Natural killer cell (primary cell): Measurements from ENCODE around the gene TEPSIN. TPM values are rescaled to one million over a fixed set of nuclear protein-coding genes. Genes with fewer than 3 reads are reported as not detected.

Experiments used
- ATAC-seq, 3 donors: fragments of 150-1000 bp in 2 of 3; fragments of 200-7000 bp in 1 of 3; cut with Tn5 transposase; 1 replicate in 1 of 3; 2 replicates in 2 of 3; pipeline ENCODE4 v1.10.0; 2021; ENCODE audit warnings: mild to moderate bottlenecking in 2 of 3, moderate library complexity in 2 of 3
- DNase-seq, 2 donors: peaks; one replicate each; pipeline versions ENCODE4 v3.0.0 to v3.0.0-alpha.2; 2013 to 2021; ENCODE audit warnings: mixed read lengths in 1 of 2
- H3K27ac ChIP-seq: one replicate; pipeline ENCODE4 v1.5.1; 2013; ENCODE audit warnings: mild to moderate bottlenecking, low read length
- H3K27me3 ChIP-seq: one replicate; pipeline ENCODE4 v1.6.1; 2013; ENCODE audit warnings: low read length; ENCODE audit not compliant: control insufficient read depth, insufficient read depth
- H3K36me3 ChIP-seq: one replicate; pipeline ENCODE4 v1.6.1; 2013; ENCODE audit warnings: low read length; ENCODE audit not compliant: control insufficient read depth, insufficient read depth
- H3K4me1 ChIP-seq: one replicate; pipeline ENCODE4 v1.6.1; 2013; ENCODE audit warnings: low read length; ENCODE audit not compliant: control insufficient read depth, insufficient read depth
- H3K4me3 ChIP-seq: one replicate; pipeline ENCODE4 v1.5.1; 2013; ENCODE audit warnings: low read length
- H3K9me3 ChIP-seq: one replicate; pipeline ENCODE4 v1.6.1; 2013; ENCODE audit warnings: low read length; ENCODE audit not compliant: control insufficient read depth, insufficient read depth
- H3K27ac Mint-ChIP-seq, 2 donors: one replicate each; pipeline ENCODE4 v1.8.0; 2022; ENCODE audit warnings: mild to moderate bottlenecking in 2 of 2, mixed read lengths in 2 of 2, moderate library complexity in 1 of 2
- H3K27me3 Mint-ChIP-seq, 2 donors: one replicate each; pipeline ENCODE4 v1.8.0; 2022; ENCODE audit warnings: low read depth in 2 of 2, mixed read lengths in 2 of 2
- H3K36me3 Mint-ChIP-seq: one replicate; pipeline ENCODE4 v1.8.0; 2022; ENCODE audit warnings: mixed read lengths
- H3K4me1 Mint-ChIP-seq, 2 donors: one replicate each; pipeline ENCODE4 v1.8.0; 2022; ENCODE audit warnings: mixed read lengths in 2 of 2
- H3K4me3 Mint-ChIP-seq: one replicate; pipeline ENCODE4 v1.8.0; 2022; ENCODE audit warnings: mild to moderate bottlenecking, moderate library complexity, mixed read lengths
- H3K9me3 Mint-ChIP-seq, 2 donors: one replicate each; pipeline ENCODE4 v1.8.0; 2022; ENCODE audit warnings: mixed read lengths in 2 of 2
- CTCF ChIP-seq: fragments of 200-600 bp; IDR thresholded peaks from one replicate; pipeline ENCODE4 v1.8.0; 2022; ENCODE audit warnings: antibody characterized with exemption
- WGBS: methylation state at CpG from one replicate; pipeline ENCODE4 v1.1.7; 2013; ENCODE audit warnings: missing lambda C conversion rate; ENCODE audit not compliant: insufficient coverage; 5-methylcytosine and 5-hydroxymethylcytosine counted together
- intact Hi-C: fragments of 100-400 bp; cut with micrococcal nuclease; formaldehyde crosslinking; loops from one replicate; pipeline ENCODE4 v1.14.2; 2022
- total RNA-seq, 4 donors: library from RNA; stranded (reverse); fragments of 120-200 nt in 1 of 4; gene quantifications; one replicate each; pipeline versions ENCODE4 v1.2.3 to v1.2.4, GENCODE V29; 2013 to 2022

Gene TEPSIN
- total RNA-seq, 3 donors from 2014 or later (not counting 1 experiment from before 2014, with no cell fraction given): 89.8 to 137 (median 126) TPM

- Histone ChIP-seq H3K4me1 (no peaks in the 10 kb centered on the region), H3K9me3 (no peaks in the 10 kb centered on the region), H3K27me3 (no peaks in the 10 kb centered on the region), H3K4me3 (no peak overlapping the region), H3K27ac (no peak overlapping the region), H3K36me3 (no peaks in the 10 kb centered on the region)
- DNase-seq (peak in 1 of 2 donors; percentile 39), ATAC-seq (peak; percentile 60 to 78 (median 61))
- TF ChIP-seq CTCF: peak; percentile 22
- H3K27ac Mint-ChIP-seq: no peak overlapping the region
- 81% methylated on average over 26 of the region's 27 CpGs for WGBS
- no peaks in the 10 kb centered on the region for H3K4me1 Mint-ChIP-seq
- no peaks in the 10 kb centered on the region for H3K36me3 Mint-ChIP-seq
- no peak overlapping the region for H3K4me3 Mint-ChIP-seq
- no peaks in the 10 kb centered on the region for H3K9me3 Mint-ChIP-seq
- H3K27me3 Mint-ChIP-seq: no peaks in the 10 kb centered on the region
- intact Hi-C loops: no loop called here
Observed at GRCh38 chr17:81200695-81201580, 37.9 kb downstream of the TEPSIN start.

- TF ChIP-seq CTCF: no peak
- Histone ChIP-seq H3K27me3 (no peaks in the 10 kb centered on the region), H3K9me3 (no peaks in the 10 kb centered on the region), H3K4me1 (no peaks in the 10 kb centered on the region), H3K27ac (no peak overlapping the region), H3K36me3 (no peaks in the 10 kb centered on the region), H3K4me3 (no peak overlapping the region)
- Mint-ChIP-seq H3K36me3 (no peaks in the 10 kb centered on the region), H3K27ac (no peak overlapping the region), H3K4me3 (no peak overlapping the region), H3K27me3 (no peaks in the 10 kb centered on the region), H3K9me3 (no peaks in the 10 kb centered on the region), H3K4me1 (no peaks in the 10 kb centered on the region)
- DNase-seq (no peak), ATAC-seq (no peak)
- intact Hi-C loops: no loop called here
- 97% methylated on average over 18 of the region's 18 CpGs for WGBS
Observed at GRCh38 chr17:81200201-81200600, 38.7 kb downstream of the TEPSIN start.

GRCh38 chr17:81199482-81199830 lies 39.4 kb downstream of the TEPSIN start:
- DNase-seq: no peak
- Mint-ChIP-seq H3K9me3 (no peaks in the 10 kb centered on the region), H3K27ac (no peak overlapping the region), H3K36me3 (no peaks in the 10 kb centered on the region), H3K4me1 (no peaks in the 10 kb centered on the region), H3K4me3 (no peak overlapping the region), H3K27me3 (no peaks in the 10 kb centered on the region)
- 96% methylated on average over 18 of the region's 18 CpGs for WGBS
- H3K27me3 ChIP-seq: no peaks in the 10 kb centered on the region
- H3K4me3 ChIP-seq: no peak overlapping the region
- no peak overlapping the region for H3K27ac ChIP-seq
- H3K4me1 ChIP-seq: no peaks in the 10 kb centered on the region
- no peaks in the 10 kb centered on the region for H3K36me3 ChIP-seq
- no peak for ATAC-seq
- intact Hi-C loops: no loop called here
- no peak for TF ChIP-seq CTCF
- H3K9me3 ChIP-seq: no peaks in the 10 kb centered on the region
